NB4 (cell line): ENCODE measurements around the gene RAC2.

ENCODE experiments used
- MAX ChIP-seq: IDR thresholded peaks from 2 replicates; pipeline ENCODE4 v1.6.1; 2011; ENCODE audit warnings: low read depth, low read length
- TF ChIP-seq, protein P1 (sequence below): IDR thresholded peaks from one replicate; pipeline ENCODE4 v1.5.1; 2012; ENCODE audit warnings: low read depth, low read length

DNA sequence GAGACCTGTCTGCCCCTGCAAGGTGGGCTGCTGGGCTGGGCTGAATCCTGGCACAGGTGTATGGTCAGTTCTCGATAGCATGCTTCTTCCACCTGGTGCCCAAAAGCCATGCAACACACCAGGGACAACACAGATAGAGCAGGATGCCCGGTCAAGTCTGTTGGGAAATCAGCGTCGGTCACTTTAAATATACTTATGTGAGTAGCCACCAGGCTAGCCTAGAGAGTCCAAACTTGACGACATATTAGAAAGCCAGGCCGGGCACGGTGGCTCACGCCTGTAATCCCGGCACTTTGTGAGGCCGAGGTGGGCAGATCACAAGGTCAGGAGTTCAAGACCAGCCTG lies 65.0 kb downstream of the RAC2 start:
- TF ChIP-seq MAX: no peak
- TF ChIP-seq, protein P1, sequence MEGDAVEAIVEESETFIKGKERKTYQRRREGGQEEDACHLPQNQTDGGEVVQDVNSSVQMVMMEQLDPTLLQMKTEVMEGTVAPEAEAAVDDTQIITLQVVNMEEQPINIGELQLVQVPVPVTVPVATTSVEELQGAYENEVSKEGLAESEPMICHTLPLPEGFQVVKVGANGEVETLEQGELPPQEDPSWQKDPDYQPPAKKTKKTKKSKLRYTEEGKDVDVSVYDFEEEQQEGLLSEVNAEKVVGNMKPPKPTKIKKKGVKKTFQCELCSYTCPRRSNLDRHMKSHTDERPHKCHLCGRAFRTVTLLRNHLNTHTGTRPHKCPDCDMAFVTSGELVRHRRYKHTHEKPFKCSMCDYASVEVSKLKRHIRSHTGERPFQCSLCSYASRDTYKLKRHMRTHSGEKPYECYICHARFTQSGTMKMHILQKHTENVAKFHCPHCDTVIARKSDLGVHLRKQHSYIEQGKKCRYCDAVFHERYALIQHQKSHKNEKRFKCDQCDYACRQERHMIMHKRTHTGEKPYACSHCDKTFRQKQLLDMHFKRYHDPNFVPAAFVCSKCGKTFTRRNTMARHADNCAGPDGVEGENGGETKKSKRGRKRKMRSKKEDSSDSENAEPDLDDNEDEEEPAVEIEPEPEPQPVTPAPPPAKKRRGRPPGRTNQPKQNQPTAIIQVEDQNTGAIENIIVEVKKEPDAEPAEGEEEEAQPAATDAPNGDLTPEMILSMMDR: no peak
